Left forelimb (tissue), 1 donor: ENCODE measurements around the gene SPEM1.

Experiments
- DNase-seq: peaks from one replicate; pipeline ENCODE4 v3.0.0-alpha.2; 2018; ENCODE audit warnings: low spot score

Gene SPEM1

GRCh38 chr17:7403043-7403726 is 16.9 kb upstream of the SPEM1 start:
- DNase-seq: peak; percentile 83

GRCh38 chr17:7403727-7403976 is 16.5 kb upstream of the SPEM1 start:
- DNase-seq: no peak

GRCh38 chr17:7403977-7404736 is 16.0 kb upstream of the SPEM1 start, which contains the start of gene TMEM256:
TMEM256 (minus strand) TSS chr17:7404097; CDS start chr17:7404084, 13 bp downstream.
- DNase-seq: peak; percentile 99

- peak; percentile 77 for DNase-seq
Measured at GRCh38 chr17:7404737-7405349, 15.3 kb upstream of the SPEM1 start.

GRCh38 chr17:7405350-7406234 is 14.5 kb upstream of the SPEM1 start:
- DNase-seq: no peak

GRCh38 chr17:7406235-7406825 is 13.8 kb upstream of the SPEM1 start:
- no peak for DNase-seq

- DNase-seq: no peak
Measured at GRCh38 chr17:7407082-7407481, 13.0 kb upstream of the SPEM1 start.

- no peak for DNase-seq
Measured at GRCh38 chr17:7407485-7408251, 12.5 kb upstream of the SPEM1 start, which contains the start of gene NLGN2. NLGN2 (plus strand) TSS chr17:7407845; CDS start chr17:7408256, 411 bp downstream.

- DNase-seq: no peak
Measured at GRCh38 chr17:7408252-7408727, 11.8 kb upstream of the SPEM1 start.

GRCh38 chr17:7408863-7409262 is 11.3 kb upstream of the SPEM1 start:
- no peak for DNase-seq

GRCh38 chr17:7409716-7410115 is 10.4 kb upstream of the SPEM1 start:
- no peak for DNase-seq

- DNase-seq: no peak
Measured at GRCh38 chr17:7410634-7411426, 9.3 kb upstream of the SPEM1 start.

GRCh38 chr17:7411427-7411750 is 8.7 kb upstream of the SPEM1 start:
- no peak for DNase-seq

GRCh38 chr17:7413346-7413985 is 6.7 kb upstream of the SPEM1 start:
- DNase-seq: no peak

GRCh38 chr17:7414837-7415236 is 5.3 kb upstream of the SPEM1 start:
- no peak for DNase-seq

GRCh38 chr17:7415784-7416183 is 4.3 kb upstream of the SPEM1 start:
- no peak for DNase-seq

- no peak for DNase-seq
Measured at GRCh38 chr17:7416323-7416722, 3.8 kb upstream of the SPEM1 start.

GRCh38 chr17:7417056-7417655 is 3.0 kb upstream of the SPEM1 start:
- DNase-seq: no peak

- DNase-seq: no peak
Measured at GRCh38 chr17:7418472-7419152, 1.5 kb upstream of the SPEM1 start.
